ENCODE measurements around the gene HP.

HP gene

GRCh38 chr16:72092832-72093447 is 38.6 kb downstream of the HP start:
- peak; percentile 39 for DNase-seq

- DNase-seq, result peak; percentile 98
These were observed 39.4 kb downstream of the HP start, which contains the start of the genes DHX38 and TXNL4B for GRCh38 chr16:72093448-72094265. DHX38 (plus strand) TSS chr16:72093847; CDS start chr16:72096158, 2,311 bp downstream. TXNL4B (minus strand) TSS chr16:72093620; CDS start chr16:72090749, 2,871 bp downstream.

- no peak for DNase-seq
These were observed 39.9 kb downstream of the HP start for GRCh38 chr16:72094266-72094610.

GRCh38 chr16:72098936-72099335 is 44.6 kb downstream of the HP start:
- DNase-seq, result no peak

- DNase-seq, result peak; percentile 56
These were observed 45.1 kb downstream of the HP start for GRCh38 chr16:72099377-72099818.

GRCh38 chr16:72101195-72101594 is 46.9 kb downstream of the HP start:
- no peak for DNase-seq

- no peak for DNase-seq
These were observed 50.6 kb downstream of the HP start for GRCh38 chr16:72104905-72105304.

GRCh38 chr16:72105978-72106377 is 51.7 kb downstream of the HP start:
- no peak for DNase-seq

- no peak for DNase-seq
These were observed 53.1 kb downstream of the HP start for GRCh38 chr16:72107371-72107770.

GRCh38 chr16:72108353-72109102 is 54.2 kb downstream of the HP start:
- DNase-seq, result no peak

GRCh38 chr16:72109300-72109699 is 55.0 kb downstream of the HP start:
- no peak for DNase-seq

- no peak for DNase-seq
These were observed 55.7 kb downstream of the HP start for GRCh38 chr16:72109966-72110530.

All from RPMI8226 (cell line).